PC-3 (cell line): ENCODE results near the gene TMC3.

Source experiments
- EZH2 ChIP-seq: fragments of 300-600 bp; sonication (generic); IDR thresholded peaks from one replicate; pipeline ENCODE4 v1.6.1; 2017; ENCODE audit warnings: antibody characterized with exemption, mild to moderate bottlenecking, low read length; ENCODE audit not compliant: unreplicated experiment
- EZH2phosphoT487 ChIP-seq: fragments of 300-600 bp; sonication (generic); IDR thresholded peaks from 2 replicates; pipeline ENCODE4 v1.6.1; 2018; ENCODE audit warnings: mild to moderate bottlenecking, antibody characterized with exemption, low read length, borderline replicate concordance
- TF ChIP-seq, protein P1 (sequence below): fragments of 300-600 bp; sonication (generic); conservative IDR thresholded peaks from 2 replicates; pipeline ENCODE4 v1.5.1; 2017; ENCODE audit warnings: antibody characterized with exemption, low read depth, mild to moderate bottlenecking, low read length

DNA sequence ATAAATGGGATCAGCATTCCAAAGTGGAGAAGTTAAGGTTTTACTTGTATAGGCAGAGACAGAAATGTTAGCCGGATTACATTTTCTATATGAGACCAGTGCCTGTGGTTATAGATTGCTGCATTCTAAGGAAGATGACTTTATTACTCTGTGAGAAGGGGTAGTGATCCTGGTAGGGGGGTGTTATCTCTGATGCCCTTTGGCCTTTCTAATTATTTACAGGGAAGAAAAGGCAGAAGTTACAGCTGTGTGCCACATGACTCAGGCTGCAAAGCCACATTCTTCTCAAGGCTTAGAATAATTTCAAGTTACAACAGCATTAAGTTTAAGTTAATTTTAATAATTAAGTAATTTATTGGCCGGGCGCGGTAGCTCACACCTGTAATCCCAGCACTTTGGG is 2.2 kb upstream of the TMC3 start:
- TF ChIP-seq, protein P1, sequence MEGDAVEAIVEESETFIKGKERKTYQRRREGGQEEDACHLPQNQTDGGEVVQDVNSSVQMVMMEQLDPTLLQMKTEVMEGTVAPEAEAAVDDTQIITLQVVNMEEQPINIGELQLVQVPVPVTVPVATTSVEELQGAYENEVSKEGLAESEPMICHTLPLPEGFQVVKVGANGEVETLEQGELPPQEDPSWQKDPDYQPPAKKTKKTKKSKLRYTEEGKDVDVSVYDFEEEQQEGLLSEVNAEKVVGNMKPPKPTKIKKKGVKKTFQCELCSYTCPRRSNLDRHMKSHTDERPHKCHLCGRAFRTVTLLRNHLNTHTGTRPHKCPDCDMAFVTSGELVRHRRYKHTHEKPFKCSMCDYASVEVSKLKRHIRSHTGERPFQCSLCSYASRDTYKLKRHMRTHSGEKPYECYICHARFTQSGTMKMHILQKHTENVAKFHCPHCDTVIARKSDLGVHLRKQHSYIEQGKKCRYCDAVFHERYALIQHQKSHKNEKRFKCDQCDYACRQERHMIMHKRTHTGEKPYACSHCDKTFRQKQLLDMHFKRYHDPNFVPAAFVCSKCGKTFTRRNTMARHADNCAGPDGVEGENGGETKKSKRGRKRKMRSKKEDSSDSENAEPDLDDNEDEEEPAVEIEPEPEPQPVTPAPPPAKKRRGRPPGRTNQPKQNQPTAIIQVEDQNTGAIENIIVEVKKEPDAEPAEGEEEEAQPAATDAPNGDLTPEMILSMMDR: no peak
- TF ChIP-seq EZH2phosphoT487: no peak
- TF ChIP-seq EZH2: no peak
